HG03442 (cell line): ENCODE data around the gene CEP112.
"Not testable (repeated sequence)": the region's sequence is repeated elsewhere in the genome, so short reads cannot be mapped to it uniquely, and the experiment has no call there.

Experiments
- ATAC-seq: cut with Tn5 transposase; IDR thresholded peaks from one replicate; pipeline ENCODE4 v1.9.1; 2021; ENCODE audit warnings: mild to moderate bottlenecking, moderate library complexity; ENCODE audit not compliant: unreplicated experiment

The CEP112 gene

GRCh38 chr17:65794572-65794971 lies 397.4 kb downstream of the CEP112 start:
- ATAC-seq = no peak

GRCh38 chr17:65790241-65790640 lies 401.7 kb downstream of the CEP112 start:
- ATAC-seq = no peak

- no peak for ATAC-seq
Observed at GRCh38 chr17:65787503-65787902, 404.4 kb downstream of the CEP112 start.

DNA sequence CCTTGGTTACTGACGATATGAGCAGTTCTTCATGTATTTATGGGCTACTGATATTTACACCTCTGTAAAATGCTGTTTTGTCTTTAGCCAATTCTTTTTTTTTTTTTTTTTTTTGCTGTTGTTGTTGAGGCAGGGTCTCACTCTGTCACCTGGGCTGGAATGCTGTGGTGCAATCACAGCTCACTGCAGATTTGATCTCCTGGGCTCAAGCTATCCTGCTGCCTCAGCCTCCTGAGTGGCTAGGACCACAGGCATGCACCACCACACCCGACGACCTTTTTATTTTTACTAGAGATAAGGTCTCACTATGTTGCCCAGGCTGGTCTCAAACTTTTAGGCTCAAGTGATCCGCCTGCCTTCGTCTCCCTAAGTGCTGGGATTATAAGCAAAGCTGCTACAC lies 405.5 kb downstream of the CEP112 start:
- no peak for ATAC-seq

GRCh38 chr17:65785109-65785508 lies 406.8 kb downstream of the CEP112 start:
- no peak for ATAC-seq

DNA sequence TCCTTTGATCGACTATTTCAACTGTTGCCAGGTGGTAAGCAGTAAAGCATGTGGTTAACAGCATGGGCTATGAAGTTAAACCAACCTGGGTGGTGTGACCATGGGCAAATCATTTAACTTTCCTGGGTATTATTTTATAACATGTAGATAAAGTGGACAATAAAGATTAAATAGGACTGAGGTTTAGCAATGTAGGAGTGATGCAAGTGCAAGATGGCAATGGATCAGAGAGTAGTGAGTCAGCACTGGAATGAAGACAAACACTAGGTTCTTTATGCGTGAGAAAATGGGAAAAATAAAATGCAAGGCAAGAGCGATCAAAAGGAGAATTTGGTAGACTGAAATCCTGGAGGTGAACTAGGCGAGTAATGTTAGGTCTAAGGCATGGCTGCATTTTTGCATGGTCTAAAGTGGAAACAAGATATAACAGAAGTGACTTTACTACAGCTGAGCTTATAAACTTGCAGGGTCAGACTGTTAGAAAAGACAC lies 408.0 kb downstream of the CEP112 start:
- ATAC-seq = no peak

- not testable (repeated sequence) for ATAC-seq
Observed at GRCh38 chr17:65782104-65782706, 409.7 kb downstream of the CEP112 start.

DNA sequence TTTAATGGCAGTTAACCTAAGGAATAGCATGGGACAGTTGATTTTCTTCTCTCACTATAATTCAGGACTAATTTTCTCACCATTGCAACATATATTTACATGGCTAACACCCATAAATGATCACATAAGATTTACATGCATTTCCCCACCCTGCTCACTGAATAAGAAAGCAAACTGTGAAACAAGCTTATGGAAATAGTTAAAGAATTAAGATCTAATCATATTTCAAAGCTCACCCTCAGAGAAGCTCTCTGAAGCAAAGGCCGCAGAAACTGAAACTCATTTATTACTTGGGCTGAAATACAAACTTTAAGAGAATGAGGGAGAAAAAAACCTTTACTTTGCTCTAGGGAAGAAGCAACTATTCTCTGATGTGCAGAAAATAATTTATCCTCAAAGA lies 411.8 kb downstream of the CEP112 start:
- no peak for ATAC-seq

GRCh38 chr17:65776890-65777289 lies 415.0 kb downstream of the CEP112 start:
- no peak for ATAC-seq

GRCh38 chr17:65774787-65775186 lies 417.1 kb downstream of the CEP112 start:
- no peak for ATAC-seq

GRCh38 chr17:65772989-65773388 lies 418.9 kb downstream of the CEP112 start:
- no peak for ATAC-seq

DNA sequence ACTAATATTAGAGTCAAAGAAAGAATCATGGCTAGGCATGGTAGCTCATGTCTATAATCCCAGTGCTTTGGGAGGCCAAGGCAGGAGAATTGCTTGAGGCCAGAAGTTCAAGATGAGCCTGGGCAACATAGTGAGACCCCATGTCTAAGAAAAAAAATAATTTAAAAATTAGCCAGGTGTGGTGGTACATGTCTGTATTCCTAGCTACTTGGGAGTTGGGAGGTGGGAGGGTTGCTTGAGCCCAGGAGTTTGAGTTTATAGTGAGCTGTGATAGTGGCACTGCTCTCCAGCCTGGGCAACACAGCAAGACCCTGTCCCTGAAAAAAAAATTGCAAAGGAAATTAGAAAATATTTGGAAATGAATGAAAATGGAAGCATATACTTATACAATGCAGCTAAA lies 420.2 kb downstream of the CEP112 start:
- no peak for ATAC-seq

- ATAC-seq = no peak
Observed at GRCh38 chr17:65763786-65764185, 428.1 kb downstream of the CEP112 start.

- ATAC-seq = no peak
Observed at GRCh38 chr17:65762973-65763372, 429.0 kb downstream of the CEP112 start.

DNA sequence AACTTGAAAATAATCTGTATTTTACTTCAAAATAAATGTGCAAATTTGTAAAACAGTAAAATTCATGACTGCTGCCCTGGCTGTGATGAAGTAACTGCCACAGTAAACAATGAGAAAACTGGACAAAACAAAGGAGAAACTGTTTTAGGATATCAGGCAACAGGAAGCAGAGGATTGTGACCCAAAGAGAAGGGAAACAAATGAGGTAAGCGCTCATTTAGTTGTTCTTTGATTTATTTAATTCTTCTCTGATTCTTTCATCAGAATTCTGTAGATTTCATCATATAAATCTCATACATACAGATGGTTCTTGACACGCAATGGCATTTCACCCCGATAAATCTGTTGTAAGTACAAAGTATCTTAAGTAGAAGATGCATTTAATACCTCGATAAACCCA lies 432.4 kb downstream of the CEP112 start:
- no peak for ATAC-seq

DNA sequence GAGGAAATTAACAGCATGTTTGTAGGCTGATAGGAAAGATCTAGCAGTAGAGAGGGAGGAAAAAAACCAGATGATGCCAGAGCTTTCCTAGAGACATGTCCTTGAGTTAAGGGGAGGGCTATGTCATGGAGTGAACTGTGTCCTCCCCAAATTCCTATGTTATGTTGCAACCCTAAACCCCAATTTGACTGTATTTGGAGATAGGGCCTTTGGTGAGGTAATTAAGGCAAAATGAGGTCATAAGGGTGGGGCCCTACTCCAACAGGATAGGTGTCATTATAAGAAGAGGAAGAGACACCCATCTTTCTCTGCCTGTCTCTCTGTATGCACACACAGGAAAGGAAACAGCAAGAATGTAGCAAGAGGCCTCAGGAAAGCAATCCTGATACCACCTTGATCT lies 435.2 kb downstream of the CEP112 start:
- ATAC-seq = no peak

GRCh38 chr17:65755799-65756198 lies 436.1 kb downstream of the CEP112 start:
- no peak for ATAC-seq

- no peak for ATAC-seq
Observed at GRCh38 chr17:65754630-65755029, 437.3 kb downstream of the CEP112 start.

GRCh38 chr17:65754081-65754480 lies 437.9 kb downstream of the CEP112 start:
- ATAC-seq = no peak

DNA sequence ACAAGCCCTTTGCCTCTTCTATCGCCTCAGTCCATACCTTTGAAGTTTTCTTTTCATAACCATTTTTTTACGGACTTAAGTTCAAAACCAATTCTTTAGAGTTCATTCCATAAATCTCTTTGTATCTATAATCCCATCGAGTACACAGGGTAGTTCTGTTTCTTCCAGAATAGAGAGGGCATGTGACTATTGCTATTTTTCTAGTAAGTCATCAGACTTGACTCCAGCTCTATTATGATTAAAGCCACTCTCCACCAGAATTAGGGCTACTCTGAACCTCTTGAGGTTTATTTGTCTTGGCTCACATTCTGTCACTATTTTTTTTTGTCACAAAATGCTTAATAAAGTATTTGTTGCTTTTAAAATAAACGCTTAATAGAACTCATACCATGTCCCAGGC lies 438.6 kb downstream of the CEP112 start:
- no peak for ATAC-seq

DNA sequence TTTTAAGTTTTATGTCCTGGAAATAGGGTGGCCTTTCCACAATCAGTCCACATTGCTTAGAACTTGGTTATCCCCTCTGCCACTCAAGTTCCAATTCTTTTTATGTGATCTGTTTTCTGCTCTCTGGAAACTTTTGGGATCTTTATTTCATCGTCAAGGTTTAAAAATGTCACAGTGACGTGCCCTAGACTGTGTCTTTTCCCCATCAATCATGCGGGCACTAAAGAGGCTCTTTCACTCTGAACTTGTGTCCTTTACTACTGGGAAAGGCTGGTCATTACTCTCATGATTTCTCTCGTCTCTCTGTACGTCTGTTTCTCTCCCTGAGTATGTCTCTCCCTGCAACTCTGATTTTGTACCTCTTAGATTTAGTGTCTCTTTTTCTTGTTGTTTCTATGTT lies 440.7 kb downstream of the CEP112 start:
- ATAC-seq = no peak

DNA sequence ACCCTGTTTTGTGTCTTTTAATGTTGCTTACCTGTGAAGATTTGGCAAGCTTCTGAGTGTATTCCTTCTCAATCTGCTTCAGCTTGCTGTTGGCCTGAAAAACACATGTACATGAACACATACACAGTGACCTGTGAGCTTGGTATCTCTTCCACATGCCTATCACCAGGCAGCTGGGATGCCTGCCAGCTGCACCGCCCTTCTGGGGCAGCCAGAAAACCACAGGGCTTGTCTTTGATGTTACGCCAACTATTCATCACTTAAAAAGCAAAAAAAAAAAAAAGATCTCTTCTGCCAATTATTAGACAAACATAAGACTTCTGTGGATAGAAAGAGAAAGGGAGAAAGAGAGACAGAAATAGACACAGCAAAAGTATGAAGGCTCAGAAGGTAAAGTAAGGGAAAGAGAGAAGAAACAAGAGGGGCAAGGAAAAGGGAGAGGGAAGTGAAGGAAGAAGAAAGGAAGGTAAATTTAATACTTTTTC lies 441.3 kb downstream of the CEP112 start:
- ATAC-seq = no peak

DNA sequence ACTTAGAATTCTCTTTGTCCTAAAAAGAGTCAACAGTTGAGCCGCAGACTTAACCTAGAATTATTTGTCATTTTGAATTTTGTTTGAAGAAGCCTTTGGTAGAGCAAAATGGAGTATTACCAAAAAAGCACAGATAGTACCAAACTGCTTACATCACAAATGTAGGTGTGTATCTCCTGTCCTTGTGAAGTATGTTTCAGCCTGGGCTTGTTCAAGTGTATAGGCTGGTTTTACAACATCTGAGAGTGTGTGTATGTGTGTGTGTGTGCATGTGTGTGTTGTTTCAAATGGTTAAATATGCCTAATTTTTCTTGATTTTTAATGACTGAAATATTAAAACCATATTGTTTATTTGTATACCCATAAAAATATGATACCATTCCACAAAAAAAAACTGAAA lies 441.8 kb downstream of the CEP112 start:
- no peak for ATAC-seq
